Calu3 (cell line): Measurements from ENCODE around the gene FAM131A. TPM values are rescaled to one million over a fixed set of nuclear protein-coding genes. Genes with fewer than 3 reads are reported as not detected.

ENCODE experiments used
- BruUV-seq: library from RNA; stranded (reverse); fragments of 400-500 nt; replicated peaks from 2 replicates; lab custom pipeline; 2021; lab: Mats Ljungman, UMichigan
- CTCF ChIA-PET: fragments of 300-600 bp; sonication (Branson Sonifier 250); formaldehyde crosslinking; loops from one replicate; lab custom pipeline; 2022; ENCODE audit warnings: antibody characterized with exemption; lab: Charles Lee
- DNase-seq: peaks from one replicate; pipeline ENCODE4 v3.0.0; 2022
- H3K27ac Mint-ChIP-seq: one replicate; pipeline ENCODE4 v1.8.0; 2022; ENCODE audit warnings: mixed read lengths; ENCODE audit not compliant: unreplicated experiment
- H3K27me3 Mint-ChIP-seq: one replicate; pipeline ENCODE4 v1.8.0; 2022; ENCODE audit warnings: mixed read lengths; ENCODE audit not compliant: unreplicated experiment
- H3K36me3 Mint-ChIP-seq: one replicate; pipeline ENCODE4 v1.8.0; 2022; ENCODE audit warnings: mild to moderate bottlenecking, moderate library complexity, mixed read lengths; ENCODE audit not compliant: insufficient read depth, unreplicated experiment
- H3K4me1 Mint-ChIP-seq: one replicate; pipeline ENCODE4 v1.8.0; 2022; ENCODE audit warnings: mild to moderate bottlenecking, low read depth, mixed read lengths; ENCODE audit not compliant: unreplicated experiment
- H3K4me3 Mint-ChIP-seq: one replicate; pipeline ENCODE4 v1.8.0; 2022; ENCODE audit warnings: mild to moderate bottlenecking, low read depth, moderate library complexity, mixed read lengths; ENCODE audit not compliant: unreplicated experiment
- H3K9me3 Mint-ChIP-seq: one replicate; pipeline ENCODE4 v1.8.0; 2022; ENCODE audit warnings: low read depth, mixed read lengths; ENCODE audit not compliant: unreplicated experiment
- CTCF ChIP-seq: fragments of 200-600 bp; IDR thresholded peaks from one replicate; pipeline ENCODE4 v1.8.0; 2022; ENCODE audit warnings: antibody characterized with exemption; ENCODE audit not compliant: unreplicated experiment
- intact Hi-C: fragments of 100-400 bp; cut with micrococcal nuclease; formaldehyde crosslinking; loops from one replicate; pipeline ENCODE4 v1.10.0; 2022; ENCODE audit not compliant: unreplicated experiment
- total RNA-seq: library from RNA; stranded (reverse); gene quantifications from 2 replicates; pipeline ENCODE4 v1.2.3, GENCODE V29; 2022

The FAM131A gene
- total RNA-seq, 1 experiment from 2014 or later = 24.4 TPM

DNA sequence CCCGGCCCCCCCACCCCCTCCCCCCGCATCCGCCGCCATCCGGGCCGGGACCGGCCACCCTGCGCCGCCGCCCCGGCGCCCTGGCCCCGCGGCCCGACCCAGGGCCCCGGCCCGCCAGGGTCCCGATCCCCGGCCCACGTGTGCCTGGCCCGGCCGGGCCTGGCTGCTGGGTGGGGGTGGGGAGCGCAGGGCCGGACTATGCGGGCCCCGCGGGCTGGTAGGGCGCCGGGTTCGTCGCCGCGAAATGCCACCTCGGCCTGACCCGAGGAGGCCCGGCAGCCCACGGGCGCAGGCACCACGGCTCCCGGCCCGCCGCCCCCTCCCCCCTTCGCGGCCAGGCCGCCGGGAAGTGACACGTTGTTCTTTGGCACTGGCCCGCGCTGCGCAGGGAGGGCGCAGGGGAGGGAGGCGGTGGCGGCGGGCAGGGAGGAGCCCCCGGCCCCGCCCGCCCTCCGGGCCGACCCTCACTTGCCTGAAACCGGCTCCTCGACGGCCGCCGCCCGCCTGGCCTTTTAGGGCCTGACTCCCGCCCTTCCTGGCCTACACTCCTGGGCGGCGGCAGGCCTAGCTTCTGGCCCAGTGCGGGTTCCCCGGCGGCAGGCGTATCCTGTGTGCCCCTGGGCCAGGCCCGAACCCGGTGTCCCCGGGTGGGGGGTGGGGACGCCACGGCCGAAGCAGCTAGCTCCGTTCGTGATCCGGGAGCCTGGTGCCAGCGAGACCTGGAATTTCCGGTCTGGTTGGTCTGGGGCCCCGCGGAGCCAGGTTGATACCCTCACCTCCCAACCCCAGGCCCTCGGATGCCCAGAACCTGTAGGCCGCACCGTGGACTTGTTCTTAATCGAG lies 22.5 kb upstream of the FAM131A start:
- no peak for TF ChIP-seq CTCF
- intact Hi-C loops = no loop called here
- peak; percentile 84 for DNase-seq
- Mint-ChIP-seq H3K9me3 (no peaks in the 10 kb centered on the region), H3K27me3 (no peaks in the 10 kb centered on the region), H3K4me3 (peak overlapping the region; percentile 68), H3K4me1 (peaks cover 36% of the 10 kb centered on the region), H3K36me3 (peaks cover 64% of the 10 kb centered on the region), H3K27ac (peak overlapping the region; percentile 78)
- no TSS peak for BruUV-seq
- CTCF ChIA-PET = interaction anchor here (0.6 to 0.9 kb wide), 2 partner anchors 87 to 141 kb away, joined by 3 to 6 read pairs; no protein-coding TSS in a partner anchor

- Mint-ChIP-seq H3K9me3 (no peaks in the 10 kb centered on the region), H3K4me1 (peaks cover 38% of the 10 kb centered on the region), H3K27ac (peak overlapping the region; percentile 61), H3K4me3 (peak overlapping the region; percentile 68), H3K36me3 (peaks cover 66% of the 10 kb centered on the region), H3K27me3 (no peaks in the 10 kb centered on the region)
- intact Hi-C loops = no loop called here
- no peak for DNase-seq
- BruUV-seq = no TSS peak
- TF ChIP-seq CTCF = no peak
- CTCF ChIA-PET = interaction anchor here (0.9 kb wide), 1 partner anchor 87 kb away, joined by 3 read pairs; no protein-coding TSS in a partner anchor
These were observed 21.9 kb upstream of the FAM131A start for GRCh38 chr3:184315543-184315867.

- Mint-ChIP-seq H3K4me3 (peak overlapping the region; percentile 68), H3K27me3 (no peaks in the 10 kb centered on the region), H3K36me3 (peaks cover 72% of the 10 kb centered on the region), H3K4me1 (peaks cover 42% of the 10 kb centered on the region), H3K9me3 (no peaks in the 10 kb centered on the region), H3K27ac (peak overlapping the region; percentile 61)
- intact Hi-C loops = no loop called here
- DNase-seq = no peak
- TF ChIP-seq CTCF = no peak
- no TSS peak for BruUV-seq
- CTCF ChIA-PET = no interaction called here
These were observed 21.3 kb upstream of the FAM131A start for GRCh38 chr3:184315871-184316661.

DNA sequence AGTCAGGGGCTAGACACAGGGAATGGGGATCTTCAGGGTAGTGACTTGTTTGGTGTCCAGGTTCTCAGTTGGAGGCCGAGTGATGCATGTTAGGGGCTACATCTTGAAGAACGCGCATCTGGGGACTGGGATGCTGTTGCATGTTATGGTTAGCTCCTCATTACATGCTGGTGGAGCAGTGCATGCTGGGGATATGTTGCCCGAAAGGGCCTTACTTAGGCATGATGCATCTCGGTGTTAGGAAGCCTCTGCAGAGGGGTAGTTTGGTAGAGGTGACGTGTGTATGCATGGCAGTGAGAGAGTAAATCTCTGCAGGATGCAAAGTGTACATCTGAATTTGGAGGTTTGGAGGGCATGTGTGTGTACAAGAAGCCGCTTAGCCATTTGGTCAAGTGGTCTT lies 20.6 kb upstream of the FAM131A start:
- Mint-ChIP-seq H3K4me3 (peak overlapping the region; percentile 68), H3K27me3 (no peaks in the 10 kb centered on the region), H3K27ac (peak overlapping the region; percentile 61), H3K4me1 (peaks cover 42% of the 10 kb centered on the region), H3K9me3 (no peaks in the 10 kb centered on the region), H3K36me3 (peaks cover 79% of the 10 kb centered on the region)
- intact Hi-C loops = no loop called here
- CTCF ChIA-PET = no interaction called here
- no peak for DNase-seq
- TF ChIP-seq CTCF = no peak
- TSS peak; percentile 37 for BruUV-seq
